ENCODE measurements around the gene TLE4. TPM values are rescaled to one million over a fixed set of nuclear protein-coding genes. Genes with fewer than 3 reads are reported as not detected.

Gene TLE4
- total and polyA plus RNA-seq, 2 experiments from 2014 or later = 29.6 to 38.4 TPM

DNA sequence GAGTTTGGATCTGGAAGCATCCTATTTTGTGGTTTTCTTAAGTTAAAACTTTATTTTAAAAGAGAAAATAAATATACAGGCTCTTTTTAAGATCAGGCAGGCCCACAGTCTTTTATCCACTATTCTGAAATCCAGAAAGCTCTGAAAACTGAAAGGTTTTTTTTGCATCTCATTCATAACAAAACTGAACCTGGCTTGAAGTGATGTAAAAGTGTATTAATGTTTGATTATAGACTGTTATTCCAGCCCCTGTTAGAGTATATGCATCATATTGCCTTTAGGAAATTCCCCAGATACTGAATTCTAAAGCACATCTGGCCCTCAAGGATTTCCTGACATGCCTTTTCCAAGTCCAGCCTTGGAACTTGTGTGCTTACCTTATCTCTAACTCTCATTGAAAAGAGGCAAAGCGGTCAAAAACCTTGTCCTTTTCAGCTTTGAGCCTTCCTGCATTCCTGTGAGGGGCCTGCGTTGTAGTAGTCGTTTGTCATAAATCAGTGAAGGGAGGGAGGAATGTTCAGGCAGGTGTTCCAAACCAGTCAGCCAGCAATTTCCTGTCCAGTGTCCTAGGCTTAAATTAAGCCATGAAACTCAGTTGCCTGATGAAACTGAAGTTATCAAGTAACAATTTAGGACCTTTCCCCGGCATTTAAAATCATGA, 110.4 kb downstream of the TLE4 start:
- no peaks in the 10 kb centered on the region for H3K36me3 ChIP-seq (replicated peaks; ENCODE audit: insufficient read depth, low read depth)
- peak; percentile 60 for DNase-seq (ENCODE audit: low spot score)
- H3K27me3 ChIP-seq = no peaks in the 10 kb centered on the region
- H3K9me3 ChIP-seq (ENCODE audit: low read depth) = no peaks in the 10 kb centered on the region
- peak overlapping the region; percentile 15 for H3K4me2 ChIP-seq
- H3K9me2 ChIP-seq (replicated peaks; ENCODE audit: insufficient read depth) = no peaks in the 10 kb centered on the region
- H3K4me1 ChIP-seq (ENCODE audit: insufficient read depth) = peaks cover 28% of the 10 kb centered on the region
- H3K4me3 ChIP-seq = no peak overlapping the region
- no peaks in the 10 kb centered on the region for H3K79me2 ChIP-seq
- peak overlapping the region; percentile 46 for H3K27ac ChIP-seq
- 20% methylated on average over 4 of the region's 4 CpGs for WGBS (ENCODE audit: low lambda C conversion rate, missing lambda C conversion rate)
- H2AFZ ChIP-seq = no peak overlapping the region
- TF ChIP-seq EZH2 (IDR thresholded peaks at IDR 0.05; ENCODE audit: borderline replicate concordance) = no peak
- H4K20me1 ChIP-seq (ENCODE audit: insufficient read depth, poor library complexity, severe bottlenecking) = no peaks in the 10 kb centered on the region

DNA sequence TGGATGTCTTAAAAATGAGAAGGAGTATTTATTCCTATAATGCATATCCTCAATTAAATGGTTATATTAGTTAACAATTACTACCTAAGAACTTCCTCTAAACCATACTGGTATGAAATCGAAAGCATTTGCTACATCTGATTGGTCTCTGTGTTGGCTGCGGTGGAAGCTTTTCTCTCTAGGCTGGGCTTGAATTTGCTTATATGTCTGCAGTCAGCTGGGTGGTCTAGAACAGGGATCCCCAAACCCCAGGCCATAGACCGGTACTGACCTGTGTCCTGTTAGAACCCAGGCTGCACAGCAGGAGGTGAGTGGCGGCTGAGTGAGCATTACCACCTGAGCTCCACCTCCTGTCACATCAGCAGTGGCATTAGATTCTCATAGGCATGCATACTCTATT, 112.3 kb downstream of the TLE4 start:
- TF ChIP-seq EZH2phosphoT487 (IDR thresholded peaks at IDR 0.05; ENCODE audit: low read depth, severe bottlenecking, unreplicated experiment) (no peak), EZH2 (IDR thresholded peaks at IDR 0.05; ENCODE audit: borderline replicate concordance) (no peak)
- TF ChIP-seq, protein P1, sequence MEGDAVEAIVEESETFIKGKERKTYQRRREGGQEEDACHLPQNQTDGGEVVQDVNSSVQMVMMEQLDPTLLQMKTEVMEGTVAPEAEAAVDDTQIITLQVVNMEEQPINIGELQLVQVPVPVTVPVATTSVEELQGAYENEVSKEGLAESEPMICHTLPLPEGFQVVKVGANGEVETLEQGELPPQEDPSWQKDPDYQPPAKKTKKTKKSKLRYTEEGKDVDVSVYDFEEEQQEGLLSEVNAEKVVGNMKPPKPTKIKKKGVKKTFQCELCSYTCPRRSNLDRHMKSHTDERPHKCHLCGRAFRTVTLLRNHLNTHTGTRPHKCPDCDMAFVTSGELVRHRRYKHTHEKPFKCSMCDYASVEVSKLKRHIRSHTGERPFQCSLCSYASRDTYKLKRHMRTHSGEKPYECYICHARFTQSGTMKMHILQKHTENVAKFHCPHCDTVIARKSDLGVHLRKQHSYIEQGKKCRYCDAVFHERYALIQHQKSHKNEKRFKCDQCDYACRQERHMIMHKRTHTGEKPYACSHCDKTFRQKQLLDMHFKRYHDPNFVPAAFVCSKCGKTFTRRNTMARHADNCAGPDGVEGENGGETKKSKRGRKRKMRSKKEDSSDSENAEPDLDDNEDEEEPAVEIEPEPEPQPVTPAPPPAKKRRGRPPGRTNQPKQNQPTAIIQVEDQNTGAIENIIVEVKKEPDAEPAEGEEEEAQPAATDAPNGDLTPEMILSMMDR (IDR thresholded peaks at IDR 0.05; ENCODE audit: poor library complexity) = no peak
- H3K4me1 ChIP-seq (ENCODE audit: insufficient read depth) = peaks cover 28% of the 10 kb centered on the region
- WGBS (ENCODE audit: low lambda C conversion rate, missing lambda C conversion rate) = 97% methylated on average over 4 of the region's 4 CpGs
- no peaks in the 10 kb centered on the region for H3K36me3 ChIP-seq (replicated peaks; ENCODE audit: insufficient read depth, low read depth)
- H3K27me3 ChIP-seq = no peaks in the 10 kb centered on the region
- no peaks in the 10 kb centered on the region for H3K9me2 ChIP-seq (replicated peaks; ENCODE audit: insufficient read depth)
- H3K4me2 ChIP-seq = no peak overlapping the region
- no peak overlapping the region for H2AFZ ChIP-seq
- DNase-seq (ENCODE audit: low spot score) = no peak
- H3K9me3 ChIP-seq (ENCODE audit: low read depth) = no peaks in the 10 kb centered on the region
- no peak overlapping the region for H3K27ac ChIP-seq
- H4K20me1 ChIP-seq (ENCODE audit: insufficient read depth, poor library complexity, severe bottlenecking) = no peaks in the 10 kb centered on the region
- no peak overlapping the region for H3K4me3 ChIP-seq
- H3K79me2 ChIP-seq = no peaks in the 10 kb centered on the region

DNA sequence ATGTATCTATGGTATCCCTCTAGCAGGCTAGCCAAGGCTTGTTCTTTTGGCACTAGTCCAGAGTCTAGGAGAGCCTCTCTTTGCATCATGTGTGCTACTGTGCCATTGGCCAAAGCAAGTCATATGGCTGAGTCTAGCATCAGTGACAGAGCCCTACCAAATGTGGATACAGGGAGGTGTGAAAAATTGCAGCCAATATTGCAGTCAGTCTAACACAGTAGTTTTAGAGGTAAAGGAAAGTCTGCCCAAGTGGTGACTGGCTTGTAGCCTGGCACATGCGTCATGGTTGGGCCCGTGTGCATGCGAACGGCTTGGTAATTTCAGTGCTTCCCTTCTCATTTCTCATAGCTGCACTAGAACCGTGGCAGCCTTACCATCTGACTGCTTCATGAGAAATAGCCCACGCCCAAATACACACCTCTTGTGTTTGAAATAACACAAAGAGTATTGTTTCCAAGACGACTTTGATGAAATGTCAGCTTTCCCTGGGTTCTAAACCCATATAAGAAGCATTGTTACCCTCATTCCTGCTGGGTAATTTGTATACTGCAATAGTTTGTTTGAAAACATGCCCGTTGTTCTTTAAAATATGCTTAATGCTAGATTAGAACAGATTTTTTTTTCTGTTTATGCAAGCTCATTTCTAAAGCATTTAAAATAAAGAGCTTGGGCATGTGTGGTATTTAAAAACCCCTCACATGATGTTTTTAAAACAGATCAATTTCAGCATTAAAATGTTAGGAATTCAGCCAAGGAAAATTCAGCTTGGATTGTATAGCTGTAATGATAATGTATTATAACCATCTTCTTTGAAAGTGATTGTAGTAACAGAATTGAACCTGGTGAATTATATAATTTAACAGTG, 113.2 kb downstream of the TLE4 start:
- DNase-seq (ENCODE audit: low spot score) = no peak
- no peaks in the 10 kb centered on the region for H3K36me3 ChIP-seq (replicated peaks; ENCODE audit: insufficient read depth, low read depth)
- no peaks in the 10 kb centered on the region for H4K20me1 ChIP-seq (ENCODE audit: insufficient read depth, poor library complexity, severe bottlenecking)
- no peak overlapping the region for H3K27ac ChIP-seq
- TF ChIP-seq EZH2phosphoT487 (IDR thresholded peaks at IDR 0.05; ENCODE audit: low read depth, severe bottlenecking, unreplicated experiment) (no peak), EZH2 (IDR thresholded peaks at IDR 0.05; ENCODE audit: borderline replicate concordance) (no peak)
- TF ChIP-seq, protein P1 (IDR thresholded peaks at IDR 0.05; ENCODE audit: poor library complexity) = no peak
- H3K9me3 ChIP-seq (ENCODE audit: low read depth) = no peaks in the 10 kb centered on the region
- H3K79me2 ChIP-seq = no peaks in the 10 kb centered on the region
- 91% methylated on average over 8 of the region's 8 CpGs for WGBS (ENCODE audit: low lambda C conversion rate, missing lambda C conversion rate)
- no peaks in the 10 kb centered on the region for H3K9me2 ChIP-seq (replicated peaks; ENCODE audit: insufficient read depth)
- no peak overlapping the region for H3K4me2 ChIP-seq
- H3K4me1 ChIP-seq (ENCODE audit: insufficient read depth) = peaks cover 28% of the 10 kb centered on the region
- no peak overlapping the region for H3K4me3 ChIP-seq
- no peaks in the 10 kb centered on the region for H3K27me3 ChIP-seq
- no peak overlapping the region for H2AFZ ChIP-seq

DNA sequence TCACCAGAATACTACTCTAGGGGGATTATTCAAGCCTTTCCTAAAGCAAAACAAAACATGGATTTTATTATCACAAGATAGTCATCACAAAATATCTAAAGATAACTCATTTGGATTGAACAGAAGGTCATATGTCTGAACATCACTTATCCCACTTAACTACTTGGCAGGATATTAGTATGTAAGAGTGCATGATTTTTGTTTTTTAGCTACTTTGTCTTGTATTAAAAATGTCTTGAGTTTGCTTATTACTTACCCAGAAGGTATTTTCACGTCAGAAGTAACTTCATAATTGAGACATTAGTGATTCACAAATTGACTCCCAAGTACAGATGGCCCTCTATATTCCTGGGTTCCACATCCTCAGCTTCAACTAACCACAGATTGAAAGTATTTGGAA, 113.8 kb downstream of the TLE4 start:
- no peak for TF ChIP-seq EZH2 (IDR thresholded peaks at IDR 0.05; ENCODE audit: borderline replicate concordance)
- no peak for TF ChIP-seq EZH2phosphoT487 (IDR thresholded peaks at IDR 0.05; ENCODE audit: low read depth, severe bottlenecking, unreplicated experiment)
- TF ChIP-seq, protein P1 (IDR thresholded peaks at IDR 0.05; ENCODE audit: poor library complexity) = no peak
- no peak for DNase-seq (ENCODE audit: low spot score)
- Histone ChIP-seq H3K4me1 (ENCODE audit: insufficient read depth) (peaks cover 28% of the 10 kb centered on the region), H3K9me3 (ENCODE audit: low read depth) (no peaks in the 10 kb centered on the region), H3K79me2 (no peaks in the 10 kb centered on the region), H4K20me1 (ENCODE audit: insufficient read depth, poor library complexity, severe bottlenecking) (no peaks in the 10 kb centered on the region), H3K4me3 (no peak overlapping the region), H3K9me2 (replicated peaks; ENCODE audit: insufficient read depth) (no peaks in the 10 kb centered on the region), H3K4me2 (no peak overlapping the region), H3K36me3 (replicated peaks; ENCODE audit: insufficient read depth, low read depth) (no peaks in the 10 kb centered on the region), H3K27me3 (no peaks in the 10 kb centered on the region), H3K27ac (no peak overlapping the region), H2AFZ (no peak overlapping the region)
- WGBS (ENCODE audit: low lambda C conversion rate, missing lambda C conversion rate) = 84% methylated on average over 1 of the region's 1 CpG
